Iris pigment epithelial cell (primary cell): ENCODE results near the gene EN1.

Experiments used
- DNase-seq: peaks from one replicate; pipeline ENCODE4 v3.0.0-alpha.2; 2011; ENCODE audit warnings: low read depth

The EN1 gene

GRCh38 chr2:118855451-118856279, 8.2 kb upstream of the EN1 start:
- peak; percentile 58 for DNase-seq

DNA sequence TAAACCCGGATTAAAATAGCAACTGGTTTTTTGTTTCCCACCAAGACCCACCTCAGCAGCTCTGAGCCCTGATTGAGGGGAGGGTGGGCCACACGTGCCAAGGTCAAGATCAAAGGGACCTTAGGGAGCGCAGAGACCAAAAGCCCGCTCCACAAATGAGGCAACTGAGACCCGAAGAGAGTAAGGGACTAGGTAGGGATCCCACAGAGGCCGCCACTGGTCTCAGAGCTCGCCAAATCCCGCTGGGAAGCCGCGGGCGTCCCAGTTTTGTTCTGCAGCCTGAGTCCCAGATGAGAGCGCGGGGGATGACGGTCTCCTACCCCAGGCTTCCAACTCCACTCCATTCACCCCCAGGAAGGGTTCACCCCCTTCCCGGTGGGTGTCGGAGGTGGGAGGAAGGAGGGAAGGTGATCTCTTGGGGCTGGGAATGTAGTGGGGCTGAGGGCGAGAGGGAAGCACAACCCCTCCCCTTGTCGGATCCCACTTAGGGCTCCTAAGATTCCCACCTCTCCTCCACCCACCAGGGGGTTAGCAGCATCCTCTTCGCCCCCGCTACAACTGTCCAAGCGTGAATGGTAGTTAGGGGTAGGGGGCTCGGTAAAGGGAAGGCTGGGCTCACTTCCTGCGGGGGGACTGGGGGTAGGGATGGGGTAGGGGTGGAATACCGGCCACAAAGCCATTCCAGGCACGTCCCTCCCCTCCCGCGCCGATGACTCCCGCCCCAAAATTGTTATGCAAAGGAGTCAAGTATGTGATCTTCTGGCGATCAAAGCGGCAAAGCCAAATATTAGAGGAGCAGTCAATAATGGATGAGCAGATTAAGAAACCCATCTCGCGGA, 7.3 kb upstream of the EN1 start:
- DNase-seq: no peak

- no peak for DNase-seq
Measured at GRCh38 chr2:118853651-118854291, 6.3 kb upstream of the EN1 start.

GRCh38 chr2:118853129-118853640, 5.7 kb upstream of the EN1 start:
- DNase-seq: no peak

DNA sequence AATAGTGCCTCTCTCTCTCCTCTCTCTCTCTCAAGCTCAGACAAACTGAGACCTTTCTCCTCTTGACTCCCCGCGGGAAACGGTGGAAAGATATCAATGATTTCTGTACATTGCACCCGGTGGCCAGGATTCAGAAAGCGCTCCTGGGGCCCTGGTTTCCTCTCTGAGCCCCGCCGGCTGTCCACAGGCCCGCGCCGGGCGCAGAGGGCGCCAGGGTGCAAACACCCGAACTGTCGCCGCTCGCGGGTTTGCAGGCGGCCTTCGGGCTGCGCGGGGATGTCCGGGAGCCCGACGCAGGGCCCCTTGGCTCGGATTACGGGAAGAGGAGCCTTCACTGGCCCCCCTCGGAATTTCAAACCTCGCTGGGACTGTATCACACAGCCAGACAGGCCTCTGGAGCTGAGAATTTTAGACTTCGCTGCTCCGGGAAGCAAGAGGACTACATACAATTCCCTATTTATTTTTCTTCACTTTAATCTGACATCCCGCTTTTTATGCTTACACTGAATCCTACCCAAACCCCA, 5.2 kb upstream of the EN1 start:
- no peak for DNase-seq

GRCh38 chr2:118851650-118852049, 4.2 kb upstream of the EN1 start:
- no peak for DNase-seq

DNA sequence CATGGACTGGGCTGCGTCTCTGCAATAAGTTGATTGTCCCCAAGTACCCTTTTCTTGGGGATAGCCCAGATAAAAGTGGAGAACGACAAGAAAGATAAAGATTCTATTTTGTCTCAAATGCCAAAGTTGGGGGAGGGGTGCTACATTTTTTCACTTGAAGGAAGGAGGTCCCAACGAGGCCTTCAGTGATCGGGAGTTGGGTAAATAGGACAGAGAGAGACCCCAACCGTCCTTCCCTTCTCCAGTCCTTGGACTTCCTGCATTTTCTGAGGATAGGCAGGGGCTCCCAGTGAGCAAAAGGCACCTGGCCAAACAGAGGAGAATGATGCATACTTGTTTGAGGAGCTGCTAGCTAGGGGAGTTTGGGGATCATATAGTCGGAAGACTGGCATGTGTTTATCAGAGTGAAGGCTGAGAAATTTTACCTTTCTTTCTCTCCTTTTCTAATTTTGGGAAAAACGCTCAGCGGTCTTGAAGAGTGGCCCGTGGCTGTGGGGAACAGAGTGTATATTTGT, 3.5 kb upstream of the EN1 start:
- no peak for DNase-seq

- no peak for DNase-seq
Measured at GRCh38 chr2:118850168-118850900, 2.9 kb upstream of the EN1 start.

GRCh38 chr2:118849226-118850167, 2.0 kb upstream of the EN1 start:
- no peak for DNase-seq

DNA sequence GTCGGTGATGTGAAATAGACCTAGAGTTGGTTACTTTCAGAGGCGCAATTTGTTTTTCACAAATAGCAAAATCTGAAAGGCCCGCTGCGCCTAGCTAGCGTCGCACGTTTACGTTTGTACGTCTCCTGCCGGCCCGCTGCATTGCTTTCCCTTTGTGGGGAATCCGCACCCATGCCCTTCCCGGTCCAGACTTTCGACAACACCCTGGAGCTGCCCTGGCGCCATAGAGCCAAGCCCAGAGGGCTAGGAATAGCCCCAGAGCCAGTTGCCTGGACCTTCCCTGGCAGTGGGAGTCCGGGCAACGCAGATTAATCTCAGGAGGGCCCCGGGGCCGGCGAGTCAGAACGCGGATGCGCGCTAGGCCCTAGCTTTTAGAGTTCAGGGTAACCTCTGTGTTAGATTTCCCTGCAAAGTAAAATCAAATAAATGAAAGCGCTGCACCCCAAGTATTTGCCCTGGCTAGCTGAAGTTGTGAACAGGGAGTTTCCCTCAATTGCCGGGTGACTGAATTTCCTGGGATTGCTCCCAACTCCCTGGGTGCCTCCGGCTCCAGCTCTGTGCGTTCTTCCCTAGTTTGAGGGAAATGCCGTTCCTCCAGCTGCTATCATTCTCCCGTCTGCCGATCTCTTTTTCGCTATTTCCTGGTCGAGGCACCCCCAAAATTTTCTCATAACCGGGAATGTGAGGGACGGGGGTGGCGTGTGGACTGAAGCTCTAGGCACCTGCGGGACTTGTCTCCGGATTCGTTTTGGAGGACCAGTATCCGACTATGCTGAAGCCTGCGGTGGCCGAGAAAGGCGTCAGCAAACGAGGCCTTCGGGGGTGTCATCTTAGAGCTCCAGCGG, 1.2 kb upstream of the EN1 start:
- DNase-seq: no peak

DNA sequence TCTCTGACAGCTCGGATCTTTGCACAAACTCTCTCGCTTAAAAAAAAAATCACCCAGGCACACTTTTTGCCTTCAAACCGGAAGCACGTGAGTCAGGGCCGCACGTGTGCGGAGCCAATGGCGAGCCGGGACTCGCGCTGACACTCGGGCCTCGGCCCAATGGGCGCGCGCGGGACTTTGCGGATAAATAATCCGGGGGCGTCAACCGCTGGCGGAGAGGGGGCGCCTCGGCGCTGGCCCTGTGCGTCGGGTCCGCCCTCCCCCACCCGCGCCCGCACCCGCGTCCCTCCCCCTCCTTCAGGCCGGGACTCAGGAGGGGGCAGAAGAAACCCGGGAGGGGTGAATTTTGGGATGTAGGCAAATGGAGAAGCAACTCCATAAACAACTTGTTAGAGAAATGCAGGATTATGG, 319 bp upstream of the EN1 start:
- DNase-seq: peak; percentile 26

DNA sequence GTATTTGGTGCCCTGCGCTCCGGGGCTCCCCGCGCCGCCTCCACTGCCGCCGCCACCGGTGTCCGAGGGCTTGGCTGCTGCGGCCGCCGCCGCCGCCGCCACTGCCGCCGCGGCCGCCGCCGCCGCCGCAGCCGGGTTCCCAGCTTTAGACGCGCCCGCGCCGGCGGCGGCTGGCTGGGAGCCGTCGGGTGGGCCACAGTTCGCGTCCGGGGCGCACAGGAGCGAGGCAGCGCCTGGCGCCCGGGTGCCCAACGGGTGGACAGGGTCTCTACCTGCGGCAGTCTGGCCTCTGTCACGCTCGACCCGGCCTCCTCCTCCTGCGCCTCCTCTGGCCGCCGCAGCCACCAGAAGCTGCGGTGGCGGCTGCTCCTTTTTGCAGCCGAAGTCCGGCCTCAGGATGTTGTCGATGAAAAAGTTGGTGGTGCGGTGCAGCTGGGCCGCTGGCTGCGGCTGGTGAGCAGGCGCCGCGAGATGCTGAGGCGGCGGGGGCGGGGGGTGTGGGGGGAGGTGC, 951 bp downstream of the EN1 start:
- no peak for DNase-seq

DNA sequence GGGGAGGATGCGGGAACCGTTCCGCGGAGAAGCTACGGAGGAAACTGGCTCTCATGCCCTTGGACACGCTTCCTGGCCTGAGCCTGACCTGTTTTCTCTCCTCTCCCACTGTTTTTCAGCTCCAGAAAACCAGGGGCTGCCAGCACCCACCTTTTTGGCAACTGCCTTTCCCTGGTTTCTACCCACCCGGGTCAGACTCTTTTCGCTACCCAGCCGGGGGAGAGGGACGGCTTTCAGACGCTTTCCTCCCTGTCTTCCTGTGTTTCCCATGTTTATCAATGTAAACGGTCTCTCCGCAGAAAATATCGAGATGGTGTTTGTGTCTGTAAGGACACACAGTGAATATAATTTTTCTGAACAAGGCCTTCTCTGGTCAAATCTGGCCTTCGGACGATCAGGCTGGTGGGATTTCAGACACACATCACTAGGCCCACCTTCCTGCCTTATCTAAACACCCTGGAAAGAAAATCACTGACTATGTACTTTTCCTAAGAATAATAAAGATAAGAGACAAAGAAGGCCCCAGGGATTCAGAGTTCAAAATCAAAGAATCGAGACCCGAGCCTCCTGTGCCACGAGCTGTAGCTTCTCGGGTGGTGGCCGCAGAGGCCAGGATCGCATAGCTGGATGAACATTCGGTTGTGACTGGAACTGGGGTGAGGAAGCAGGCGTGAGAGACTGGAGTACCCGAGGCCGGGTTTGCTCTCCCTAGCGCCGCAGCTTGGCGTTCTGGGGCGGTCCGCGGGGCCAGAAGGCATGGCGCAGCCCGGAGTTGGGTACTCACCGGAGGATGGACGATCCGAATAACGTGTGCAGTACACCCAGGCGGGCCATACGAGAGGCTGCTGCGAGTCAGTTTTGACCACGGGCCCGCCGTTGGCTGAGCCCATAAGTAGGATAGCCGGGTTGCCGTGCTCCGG, 1.7 kb downstream of the EN1 start:
- no peak for DNase-seq

- no peak for DNase-seq
Measured at GRCh38 chr2:118845005-118845521, 2.4 kb downstream of the EN1 start.

- no peak for DNase-seq
Measured at GRCh38 chr2:118844261-118845004, 3.0 kb downstream of the EN1 start.

DNA sequence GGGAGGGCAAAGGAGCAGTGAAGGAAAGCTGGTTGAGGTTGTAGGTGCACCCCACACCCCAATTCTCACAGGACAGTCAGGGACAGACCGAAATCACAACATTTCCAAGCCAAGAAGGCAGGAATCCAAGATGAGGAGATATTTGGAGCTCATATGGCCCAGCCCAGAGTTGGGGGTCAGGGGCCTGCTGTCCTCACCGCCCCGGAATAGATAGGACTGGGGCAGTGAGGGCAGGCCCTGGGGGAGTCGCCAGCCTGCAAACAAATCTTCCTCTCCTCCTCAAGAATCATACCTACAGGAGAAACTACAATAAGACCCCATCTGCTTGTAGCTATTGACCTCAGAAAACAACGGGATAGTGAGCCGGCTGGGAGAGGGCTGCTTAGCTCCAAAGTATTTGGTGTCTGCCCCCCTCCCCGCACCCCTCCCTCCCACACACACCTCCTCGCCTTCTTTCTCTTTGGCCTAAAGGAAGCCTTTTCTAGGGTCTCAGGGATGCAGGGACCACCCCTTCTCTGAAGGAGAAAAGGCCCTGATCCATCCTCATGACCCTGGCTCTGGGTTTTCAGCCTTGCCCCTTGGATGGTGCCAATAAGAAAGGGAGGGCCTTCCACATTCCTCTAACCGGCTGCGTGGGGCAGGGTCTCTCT, 3.8 kb downstream of the EN1 start:
- no peak for DNase-seq
